Gastroesophageal sphincter (tissue), 4 donors: ENCODE measurements around the gene SUMO4. TPM values are rescaled to one million over a fixed set of nuclear protein-coding genes. Genes with fewer than 3 reads are reported as not detected.

Experiments used
- ATAC-seq: fragments of 150-250 bp; one replicate; pipeline ENCODE4 v1.9.1; 2016; ENCODE audit warnings: mild to moderate bottlenecking, moderate library complexity
- H3K27ac ChIP-seq, 4 donors: fragments of 200-600 bp; sonication (generic) in 3 of 4; 1 replicate in 3 of 4; 2 replicates in 1 of 4; pipeline ENCODE4 v1.5.1; 2016 to 2019
- H3K27me3 ChIP-seq: fragments of 200-600 bp; sonication (generic); one replicate; pipeline ENCODE4 v1.5.1; 2019
- H3K36me3 ChIP-seq, 2 donors: fragments of 200-600 bp; sonication (generic); one replicate each; pipeline ENCODE4 v1.5.1; 2019; ENCODE audit warnings: control low read depth in 1 of 2
- H3K4me1 ChIP-seq, 3 donors: fragments of 200-600 bp; sonication (generic); 1 replicate in 2 of 3; 2 replicates in 1 of 3; pipeline ENCODE4 v1.5.1; 2016 to 2019; ENCODE audit warnings: control low read depth in 2 of 3
- H3K4me3 ChIP-seq, 2 donors: fragments of 200-600 bp; sonication (generic); one replicate each; pipeline ENCODE4 v1.5.1; 2019; ENCODE audit warnings: mild to moderate bottlenecking in 1 of 2, moderate library complexity in 1 of 2
- H3K9me3 ChIP-seq, 3 donors: fragments of 200-600 bp; sonication (generic); one replicate each; pipeline ENCODE4 v1.5.1; 2017 to 2019; ENCODE audit warnings: control low read depth in 2 of 3
- EP300 ChIP-seq: sonication (generic); formaldehyde crosslinking; IDR thresholded peaks from one replicate; pipeline ENCODE4 v1.6.1; 2017; ENCODE audit warnings: antibody characterized with exemption, mild to moderate bottlenecking
- POLR2A ChIP-seq, 2 donors: fragments of 450-650 bp; IDR thresholded peaks; one replicate each; pipeline ENCODE4 v1.6.1; 2017; ENCODE audit warnings: antibody characterized with exemption in 2 of 2, mild to moderate bottlenecking in 2 of 2, moderate library complexity in 1 of 2
- POLR2AphosphoS5 ChIP-seq: sonication (generic); formaldehyde crosslinking; IDR thresholded peaks from one replicate; pipeline ENCODE4 v1.6.1; 2017; ENCODE audit warnings: antibody characterized with exemption
- WGBS, 2 donors: methylation state at CpG; one replicate each; pipeline ENCODE4 v1.1.5; 2018; ENCODE audit warnings: low coverage in 1 of 2; 5-methylcytosine and 5-hydroxymethylcytosine counted together
- total RNA-seq, 4 donors: library from RNA; depleted of rRNA; stranded (reverse); fragments of >200 nt; gene quantifications; one replicate each; pipeline ENCODE4 v1.1.0, GENCODE V29; 2016
- TF ChIP-seq, protein P1 (sequence below), 4 experiments: fragments of 200-600 bp in 2 of 4; fragments of 450-650 bp in 2 of 4; sonication (generic) in 1 of 4; IDR thresholded peaks; one replicate each; pipeline ENCODE4 v1.5.1; 2017 to 2019; ENCODE audit warnings: antibody characterized with exemption in 4 of 4, mild to moderate bottlenecking in 2 of 4, moderate library complexity in 2 of 4

SUMO4 gene
- total RNA-seq, 4 donors from 2014 or later: 1.9 to 2.4 (median 2.0) TPM; not detected in 1

DNA sequence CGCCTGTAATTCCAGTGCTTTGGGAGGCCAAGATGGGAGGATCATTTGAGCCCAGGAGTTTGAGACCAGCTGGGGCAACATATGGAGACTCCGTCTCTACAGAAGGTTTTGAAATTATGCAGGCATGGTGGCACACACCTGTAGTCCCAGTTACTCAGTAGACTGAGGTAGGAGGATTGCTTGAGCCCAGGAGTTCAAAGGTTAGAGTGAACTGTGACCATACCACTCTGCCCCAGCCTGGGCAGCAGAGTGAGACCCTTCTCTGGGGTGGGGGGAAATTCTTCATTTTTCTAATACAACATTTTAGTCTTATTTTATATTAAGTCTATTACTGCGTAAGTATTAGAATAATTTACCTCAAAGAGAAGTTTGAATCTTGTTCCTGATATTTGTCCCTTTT is 20.1 kb upstream of the SUMO4 start:
- Histone ChIP-seq H3K36me3 (peaks cover 0 to 54% of the 10 kb centered on the region in 2 donors), H3K4me3 (no peak overlapping the region), H3K4me1 (peaks cover 0 to 21% (median 0%) of the 10 kb centered on the region in 3 donors), H3K27me3 (no peaks in the 10 kb centered on the region), H3K27ac (no peak overlapping the region), H3K9me3 (no peaks in the 10 kb centered on the region)
- no peak for ATAC-seq
- WGBS, 2 donors: 94 to 100% methylated on average over 3 of the region's 3 CpGs
- no peak for TF ChIP-seq POLR2A (IDR thresholded peaks at IDR 0.05)
- TF ChIP-seq, protein P1, sequence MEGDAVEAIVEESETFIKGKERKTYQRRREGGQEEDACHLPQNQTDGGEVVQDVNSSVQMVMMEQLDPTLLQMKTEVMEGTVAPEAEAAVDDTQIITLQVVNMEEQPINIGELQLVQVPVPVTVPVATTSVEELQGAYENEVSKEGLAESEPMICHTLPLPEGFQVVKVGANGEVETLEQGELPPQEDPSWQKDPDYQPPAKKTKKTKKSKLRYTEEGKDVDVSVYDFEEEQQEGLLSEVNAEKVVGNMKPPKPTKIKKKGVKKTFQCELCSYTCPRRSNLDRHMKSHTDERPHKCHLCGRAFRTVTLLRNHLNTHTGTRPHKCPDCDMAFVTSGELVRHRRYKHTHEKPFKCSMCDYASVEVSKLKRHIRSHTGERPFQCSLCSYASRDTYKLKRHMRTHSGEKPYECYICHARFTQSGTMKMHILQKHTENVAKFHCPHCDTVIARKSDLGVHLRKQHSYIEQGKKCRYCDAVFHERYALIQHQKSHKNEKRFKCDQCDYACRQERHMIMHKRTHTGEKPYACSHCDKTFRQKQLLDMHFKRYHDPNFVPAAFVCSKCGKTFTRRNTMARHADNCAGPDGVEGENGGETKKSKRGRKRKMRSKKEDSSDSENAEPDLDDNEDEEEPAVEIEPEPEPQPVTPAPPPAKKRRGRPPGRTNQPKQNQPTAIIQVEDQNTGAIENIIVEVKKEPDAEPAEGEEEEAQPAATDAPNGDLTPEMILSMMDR (IDR thresholded peaks at IDR 0.05): no peak
- TF ChIP-seq EP300: no peak
- no peak for TF ChIP-seq POLR2AphosphoS5

DNA sequence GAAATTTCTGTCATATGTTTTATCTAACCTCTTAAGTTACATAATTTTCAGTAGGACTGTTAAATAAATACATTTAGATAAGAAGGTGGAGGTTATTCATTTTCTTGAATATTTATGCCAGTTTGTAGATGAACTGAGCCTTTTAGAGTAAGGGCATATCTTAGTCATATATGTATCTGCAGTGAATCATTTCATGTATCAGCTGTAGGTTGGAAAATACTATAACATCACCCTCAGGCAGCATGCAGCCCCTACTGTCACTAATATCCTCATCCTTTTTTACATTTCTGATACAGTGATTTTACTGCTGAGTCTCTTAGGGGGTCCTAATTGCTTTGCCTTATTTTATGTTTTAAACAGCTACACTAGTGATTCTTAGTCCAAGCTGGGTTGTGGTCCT is 19.5 kb upstream of the SUMO4 start:
- Histone ChIP-seq H3K27ac (no peak overlapping the region), H3K36me3 (peaks cover 0 to 54% of the 10 kb centered on the region in 2 donors), H3K4me1 (peaks cover 0 to 25% (median 0%) of the 10 kb centered on the region in 3 donors), H3K27me3 (no peaks in the 10 kb centered on the region), H3K4me3 (no peak overlapping the region), H3K9me3 (no peaks in the 10 kb centered on the region)
- no peak for ATAC-seq
- TF ChIP-seq, protein P1 (IDR thresholded peaks at IDR 0.05): no peak
- TF ChIP-seq EP300: no peak
- TF ChIP-seq POLR2A (IDR thresholded peaks at IDR 0.05): no peak
- no peak for TF ChIP-seq POLR2AphosphoS5

DNA sequence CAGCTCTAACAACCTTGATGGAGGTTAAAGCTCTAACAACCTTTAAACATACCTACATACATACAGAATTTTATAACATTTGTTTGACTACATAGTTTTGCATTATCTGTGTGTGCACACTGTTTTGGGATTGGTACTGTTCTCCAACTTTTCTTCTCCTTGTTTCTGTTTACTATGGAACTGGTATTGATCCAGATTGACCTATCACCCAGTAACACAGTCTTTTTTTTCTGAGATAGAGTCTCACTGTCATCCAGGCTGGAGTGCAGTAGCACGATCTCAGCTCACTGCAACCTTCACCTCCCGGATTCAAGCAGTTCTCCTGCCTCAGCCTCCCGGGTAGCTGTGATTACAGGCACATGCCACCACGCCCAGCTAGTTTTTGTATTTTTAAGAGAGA is 16.7 kb upstream of the SUMO4 start:
- no peak for ATAC-seq
- 100% methylated on average over 4 of the region's 4 CpGs; no CpG with 5 or more reads in 1 of the 2 donors for WGBS, 2 donors
- H3K27me3 ChIP-seq: no peaks in the 10 kb centered on the region
- peaks cover 0 to 47% of the 10 kb centered on the region in 2 donors for H3K36me3 ChIP-seq
- H3K9me3 ChIP-seq: no peaks in the 10 kb centered on the region
- TF ChIP-seq POLR2AphosphoS5: no peak
- no peak overlapping the region for H3K27ac ChIP-seq
- H3K4me1 ChIP-seq: peaks cover 0 to 32% (median 2%) of the 10 kb centered on the region in 3 donors
- no peak overlapping the region for H3K4me3 ChIP-seq

DNA sequence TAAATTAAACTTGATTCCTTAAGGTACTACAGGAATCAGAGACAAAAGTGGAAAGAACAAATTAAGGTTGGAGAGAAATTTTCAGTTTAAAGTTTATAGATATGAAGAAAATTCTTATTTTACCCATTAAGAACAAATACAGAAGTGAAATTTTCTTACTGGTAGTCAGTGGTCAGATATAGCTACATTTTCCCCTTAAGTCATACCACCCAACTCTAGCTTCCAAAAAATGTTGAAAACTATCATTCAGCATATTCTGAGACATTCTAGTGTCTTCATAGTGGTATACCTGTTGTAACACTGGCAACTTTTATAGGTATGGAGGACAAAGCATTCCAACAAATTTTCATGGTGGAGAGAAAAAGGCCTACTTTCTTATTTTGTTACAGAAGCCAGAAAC is 15.6 kb upstream of the SUMO4 start:
- TF ChIP-seq EP300 (no peak), POLR2A (IDR thresholded peaks at IDR 0.05) (no peak), POLR2AphosphoS5 (no peak)
- TF ChIP-seq, protein P1 (IDR thresholded peaks at IDR 0.05): no peak
- ATAC-seq: no peak
- Histone ChIP-seq H3K27me3 (no peaks in the 10 kb centered on the region), H3K36me3 (peaks cover 0 to 36% of the 10 kb centered on the region in 2 donors), H3K27ac (no peak overlapping the region), H3K4me3 (no peak overlapping the region), H3K9me3 (no peaks in the 10 kb centered on the region), H3K4me1 (peaks cover 0 to 33% (median 2%) of the 10 kb centered on the region in 3 donors)

DNA sequence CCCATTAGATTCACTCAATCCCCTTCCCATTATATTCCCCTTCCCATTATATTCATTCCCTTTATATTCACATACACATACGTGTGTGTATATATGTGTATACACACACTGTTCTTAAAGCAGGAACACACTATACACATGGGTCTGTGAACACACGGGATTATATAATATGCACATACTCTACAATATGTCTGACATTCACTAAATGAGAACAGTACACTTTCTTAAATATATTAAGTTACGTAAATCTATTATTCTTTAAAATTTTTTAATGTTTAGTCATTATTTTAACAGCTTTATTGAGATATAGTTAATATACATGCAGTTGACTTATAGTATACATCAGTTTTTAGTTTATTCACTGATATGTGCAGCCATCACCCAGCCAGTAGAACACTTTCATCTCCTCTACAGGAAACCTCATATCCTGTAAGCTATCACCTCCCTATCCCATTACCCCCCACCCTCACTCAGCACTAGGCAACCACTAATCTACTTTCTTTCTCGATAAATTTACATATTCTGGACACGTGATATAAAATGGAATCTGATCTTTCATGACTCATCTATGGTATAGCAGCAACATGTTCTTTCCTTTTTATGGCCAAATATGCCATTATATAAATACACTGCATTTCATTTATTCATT is 13.9 kb upstream of the SUMO4 start:
- H3K36me3 ChIP-seq: peaks cover 0 to 24% of the 10 kb centered on the region in 2 donors
- H3K4me3 ChIP-seq: no peak overlapping the region
- H3K9me3 ChIP-seq: no peaks in the 10 kb centered on the region
- H3K4me1 ChIP-seq: peaks cover 0 to 33% (median 2%) of the 10 kb centered on the region in 3 donors
- TF ChIP-seq POLR2A (IDR thresholded peaks at IDR 0.05): no peak
- TF ChIP-seq, protein P1 (IDR thresholded peaks at IDR 0.05): no peak
- no peak for TF ChIP-seq POLR2AphosphoS5
- no peak for TF ChIP-seq EP300
- H3K27me3 ChIP-seq: no peaks in the 10 kb centered on the region
- no peak overlapping the region for H3K27ac ChIP-seq
- no peak for ATAC-seq
- 85 to 92% methylated on average over 5 of the region's 5 CpGs for WGBS, 2 donors
